Tibial artery (tissue), 4 donors: ENCODE results near the gene HMGN4.

ENCODE experiments used
- DNase-seq, 2 donors: peaks; one replicate each; pipeline ENCODE4 v3.0.0-alpha.2; 2019
- H3K27ac ChIP-seq, 2 donors: fragments of 200-600 bp; sonication (generic) in 1 of 2; 1 replicate in 1 of 2; 2 replicates in 1 of 2; pipeline ENCODE4 v1.5.1; 2018 to 2019; ENCODE audit warnings: mild to moderate bottlenecking in 1 of 2
- H3K27me3 ChIP-seq, 2 donors: fragments of 200-600 bp; sonication (generic) in 1 of 2; one replicate each; pipeline versions ENCODE4 v1.5.1 to v1.6.0; 2016 to 2019
- H3K36me3 ChIP-seq, 3 donors: fragments of 200-600 bp; sonication (generic) in 2 of 3; one replicate each; pipeline ENCODE4 v1.5.1; 2016 to 2019; ENCODE audit warnings: mild to moderate bottlenecking in 2 of 3
- H3K4me1 ChIP-seq, 4 donors: fragments of 200-600 bp; sonication (generic) in 2 of 4; 1 replicate in 3 of 4; 2 replicates in 1 of 4; pipeline ENCODE4 v1.5.1; 2016 to 2019
- H3K4me3 ChIP-seq, 2 donors: fragments of 200-600 bp; sonication (generic) in 1 of 2; 1 replicate in 1 of 2; 2 replicates in 1 of 2; pipeline ENCODE4 v1.5.1; 2018 to 2019; ENCODE audit warnings: mild to moderate bottlenecking in 2 of 2
- H3K9me3 ChIP-seq, 3 donors: fragments of 200-600 bp; sonication (generic) in 1 of 3; one replicate each; pipeline ENCODE4 v1.5.1; 2016 to 2019
- CTCF ChIP-seq, 2 experiments: fragments of 200-600 bp in 1 of 2; fragments of 450-650 bp in 1 of 2; IDR thresholded peaks; one replicate each; pipeline ENCODE4 v1.5.1; 2017 to 2019; ENCODE audit warnings: antibody characterized with exemption in 2 of 2, mild to moderate bottlenecking in 1 of 2, moderate library complexity in 1 of 2
- intact Hi-C: fragments of 100-400 bp; cut with DNase I; formaldehyde crosslinking; loops from one replicate; pipeline ENCODE4 v1.15.0; 2023; ENCODE audit warnings: low total_unique reads

The HMGN4 gene

GRCh38 chr6:26556263-26557070 lies 18.3 kb downstream of the HMGN4 start:
- H3K9me3 ChIP-seq, result no peaks in the 10 kb centered on the region
- H3K27ac ChIP-seq, result peak overlapping the region in 1 of 2 donors; percentile 25
- H3K4me3 ChIP-seq, result no peak overlapping the region
- DNase-seq, result no peak
- no peaks in the 10 kb centered on the region for H3K36me3 ChIP-seq
- peaks cover 0 to 18% (median 4%) of the 10 kb centered on the region in 4 donors for H3K4me1 ChIP-seq
- H3K27me3 ChIP-seq, result no peaks in the 10 kb centered on the region
- no peak for TF ChIP-seq CTCF (IDR thresholded peaks at IDR 0.05)
- intact Hi-C loops, result no loop called here

GRCh38 chr6:26561533-26562466 lies 23.6 kb downstream of the HMGN4 start:
- intact Hi-C loops, result no loop called here
- no peak overlapping the region for H3K27ac ChIP-seq
- TF ChIP-seq CTCF (IDR thresholded peaks at IDR 0.05), result no peak
- H3K27me3 ChIP-seq, result no peaks in the 10 kb centered on the region
- H3K9me3 ChIP-seq, result no peaks in the 10 kb centered on the region
- H3K36me3 ChIP-seq, result no peaks in the 10 kb centered on the region
- DNase-seq, result no peak
- H3K4me1 ChIP-seq, result no peaks in the 10 kb centered on the region
- H3K4me3 ChIP-seq, result no peak overlapping the region

- H3K36me3 ChIP-seq, result no peaks in the 10 kb centered on the region
Observed at GRCh38 chr6:26563488-26563887, 25.3 kb downstream of the HMGN4 start.

GRCh38 chr6:26568601-26569432 lies 30.7 kb downstream of the HMGN4 start:
- intact Hi-C loops, result no loop called here
- Histone ChIP-seq H3K4me3 (peak overlapping the region; percentile 50 to 60), H3K27ac (peak overlapping the region; percentile 65 to 72), H3K36me3 (no peaks in the 10 kb centered on the region), H3K27me3 (no peaks in the 10 kb centered on the region), H3K9me3 (no peaks in the 10 kb centered on the region), H3K4me1 (peaks cover 0 to 9% (median 2%) of the 10 kb centered on the region in 4 donors)
- peak; percentile 96 to 97 for DNase-seq
- TF ChIP-seq CTCF (IDR thresholded peaks at IDR 0.05), result no peak

More at GRCh38 chr6:26563488-26563887, 25.3 kb downstream of the HMGN4 start:
- no peak for DNase-seq
- H3K9me3 ChIP-seq, result no peaks in the 10 kb centered on the region
- no peaks in the 10 kb centered on the region for H3K4me1 ChIP-seq
- intact Hi-C loops, result no loop called here
- no peak overlapping the region for H3K4me3 ChIP-seq
- no peaks in the 10 kb centered on the region for H3K27me3 ChIP-seq
- no peak for TF ChIP-seq CTCF (IDR thresholded peaks at IDR 0.05)
- no peak overlapping the region for H3K27ac ChIP-seq

GRCh38 chr6:26569433-26569764 lies 31.2 kb downstream of the HMGN4 start:
- Histone ChIP-seq H3K27ac (peak overlapping the region; percentile 35 to 46), H3K4me3 (peak overlapping the region in 1 of 2 donors; percentile 60)
- intact Hi-C loops, result no loop called here

More at GRCh38 chr6:26569433-26569764, 31.2 kb downstream of the HMGN4 start:
- peaks cover 0 to 9% (median 2%) of the 10 kb centered on the region in 4 donors for H3K4me1 ChIP-seq
- no peaks in the 10 kb centered on the region for H3K9me3 ChIP-seq
- no peaks in the 10 kb centered on the region for H3K27me3 ChIP-seq
- no peak for DNase-seq
- TF ChIP-seq CTCF (IDR thresholded peaks at IDR 0.05), result no peak
- no peaks in the 10 kb centered on the region for H3K36me3 ChIP-seq
